HG03025 (cell line): Measurements from ENCODE around the gene MAP2K5.
A peak's percentile ranks its signal among the peaks of the same experiment; 100 is the strongest.

Experiments used
- ATAC-seq: cut with Tn5 transposase; IDR thresholded peaks from one replicate; pipeline ENCODE4 v1.9.1; 2021; ENCODE audit warnings: mild to moderate bottlenecking, moderate library complexity; ENCODE audit not compliant: unreplicated experiment, low FRiP score

MAP2K5 gene

GRCh38 chr15:67775998-67776397, 233.5 kb downstream of the MAP2K5 start:
- ATAC-seq, result no peak

GRCh38 chr15:67776600-67776999, 234.1 kb downstream of the MAP2K5 start:
- no peak for ATAC-seq

GRCh38 chr15:67777071-67777470, 234.6 kb downstream of the MAP2K5 start:
- ATAC-seq, result no peak

- no peak for ATAC-seq
Measured at GRCh38 chr15:67777773-67778172, 235.3 kb downstream of the MAP2K5 start.

GRCh38 chr15:67778968-67779548, 236.6 kb downstream of the MAP2K5 start:
- ATAC-seq, result no peak

- no peak for ATAC-seq
Measured at GRCh38 chr15:67779549-67780111, 237.1 kb downstream of the MAP2K5 start.

- no peak for ATAC-seq
Measured at GRCh38 chr15:67781061-67781460, 238.6 kb downstream of the MAP2K5 start.

GRCh38 chr15:67781907-67782690, 239.6 kb downstream of the MAP2K5 start:
- no peak for ATAC-seq

- no peak for ATAC-seq
Measured at GRCh38 chr15:67782691-67782991, 240.1 kb downstream of the MAP2K5 start.

GRCh38 chr15:67783303-67783702, 240.8 kb downstream of the MAP2K5 start:
- ATAC-seq, result no peak

- peak; percentile 83 for ATAC-seq
Measured at GRCh38 chr15:67784090-67784781, 241.7 kb downstream of the MAP2K5 start.

- peak; percentile 22 for ATAC-seq
Measured at GRCh38 chr15:67784856-67785430, 242.4 kb downstream of the MAP2K5 start.

- no peak for ATAC-seq
Measured at GRCh38 chr15:67785431-67785830, 242.9 kb downstream of the MAP2K5 start.

GRCh38 chr15:67786646-67787045, 244.1 kb downstream of the MAP2K5 start:
- no peak for ATAC-seq

- no peak for ATAC-seq
Measured at GRCh38 chr15:67788986-67789385, 246.5 kb downstream of the MAP2K5 start.

GRCh38 chr15:67790610-67791319, 248.3 kb downstream of the MAP2K5 start:
- no peak for ATAC-seq

GRCh38 chr15:67792250-67792942, 249.9 kb downstream of the MAP2K5 start:
- ATAC-seq, result no peak

- no peak for ATAC-seq
Measured at GRCh38 chr15:67794832-67795574, 252.5 kb downstream of the MAP2K5 start.
